HepG2 (cell line): ENCODE results near the gene MTREX. TPM values are rescaled to one million over a fixed set of nuclear protein-coding genes. Genes with fewer than 3 reads are reported as not detected.

ENCODE experiments used
- CBX2 ChIP-seq, 2 experiments: fragments of 200-600 bp in 1 of 2; sonication (generic); formaldehyde crosslinking in 1 of 2; IDR thresholded peaks; 2 replicates each; pipeline versions ENCODE4 v1.7.0 to v1.8.1; 2018 to 2022; ENCODE audit warnings: low read depth in 2 of 2, low read length in 1 of 2, mild to moderate bottlenecking in 1 of 2, missing genetic modification reagents in 1 of 2
- CEBPB ChIP-seq: IDR thresholded peaks from 2 replicates; pipeline ENCODE4 v1.6.1; 2011; ENCODE audit warnings: low read depth, low read length, improper control_type of control experiment, borderline replicate concordance
- ELF1 ChIP-seq: sonication (generic); formaldehyde crosslinking; IDR thresholded peaks from 2 replicates; pipeline ENCODE4 v1.4.0; 2020; ENCODE audit warnings: missing genetic modification reagents
- FOXO1 ChIP-seq: sonication (generic); formaldehyde crosslinking; IDR thresholded peaks from 2 replicates; pipeline ENCODE4 v1.4.0; 2020; ENCODE audit warnings: missing genetic modification reagents
- HNF4A ChIP-seq: sonication (generic); formaldehyde crosslinking; IDR thresholded peaks from 2 replicates; pipeline ENCODE4 v1.4.0; 2020; ENCODE audit warnings: missing genetic modification reagents
- IKZF1 ChIP-seq: fragments of 450-650 bp; IDR thresholded peaks from 2 replicates; pipeline ENCODE4 v1.7.1; 2016
- MTF1 ChIP-seq: sonication (generic); formaldehyde crosslinking; IDR thresholded peaks from 2 replicates; pipeline ENCODE4 v1.5.0; 2020; ENCODE audit warnings: missing genetic modification reagents
- MYNN ChIP-seq: sonication (generic); formaldehyde crosslinking; IDR thresholded peaks from 2 replicates; pipeline ENCODE4 v1.4.0; 2020; ENCODE audit warnings: mild to moderate bottlenecking, low read depth, missing genetic modification reagents
- NR2C2 ChIP-seq: sonication (generic); formaldehyde crosslinking; IDR thresholded peaks from 2 replicates; pipeline ENCODE4 v1.4.0; 2020; ENCODE audit warnings: missing genetic modification reagents, mild to moderate bottlenecking, moderate library complexity, borderline replicate concordance
- RFX5 ChIP-seq: IDR thresholded peaks from 2 replicates; pipeline ENCODE4 v1.6.1; 2011; ENCODE audit warnings: low read depth, low read length, improper control_type of control experiment
- SCMH1 ChIP-seq: sonication (generic); formaldehyde crosslinking; IDR thresholded peaks from 2 replicates; pipeline ENCODE4 v1.9.0; 2021; ENCODE audit warnings: missing genetic modification reagents, mild to moderate bottlenecking, borderline replicate concordance
- SRSF1 ChIP-seq: fragments of 200-400 bp; formaldehyde crosslinking; optimal IDR thresholded peaks from 2 replicates; pipeline ENCODE3; 2017; ENCODE audit warnings: mild to moderate bottlenecking, low read depth, low read length, moderate library complexity
- STAG1 ChIP-seq: sonication (generic); formaldehyde crosslinking; IDR thresholded peaks from 2 replicates; pipeline ENCODE4 v1.4.0; 2020; ENCODE audit warnings: missing genetic modification reagents
- TEAD3 ChIP-seq: optimal IDR thresholded peaks from 2 replicates; pipeline ENCODE3; 2016; ENCODE audit warnings: borderline replicate concordance
- ZNF335 ChIP-seq: sonication (generic); formaldehyde crosslinking; IDR thresholded peaks from 2 replicates; pipeline ENCODE4 v1.4.0; 2020; ENCODE audit warnings: missing genetic modification reagents
- ZNF644 ChIP-seq: IDR thresholded peaks from 2 replicates; pipeline ENCODE4 v1.6.1; 2016; ENCODE audit warnings: low read depth
- ZNF772 ChIP-seq: sonication (generic); formaldehyde crosslinking; IDR thresholded peaks from 2 replicates; pipeline ENCODE4 v1.5.0; 2020; ENCODE audit warnings: mild to moderate bottlenecking, missing genetic modification reagents
- ZNF850 ChIP-seq: sonication (generic); formaldehyde crosslinking; conservative IDR thresholded peaks from 2 replicates; pipeline ENCODE4 v1.9.0; 2021; ENCODE audit warnings: mild to moderate bottlenecking, missing genetic modification reagents
- polyA plus RNA-seq, 8 experiments: library from polyadenylated mRNA; depleted of rRNA in 3 of 8; stranded (reverse) in 7 of 8; unstranded in 1 of 8; fragments of >200 nt; fragmentation: Illumina TruSeq in 4 of 8; extraction: Trizol in 4 of 8; gene quantifications; 2 replicates each; pipeline versions ENCODE4 v1.2.1 to v1.2.3, GENCODE V29; 2011 to 2016; ENCODE audit warnings: low read depth in 4 of 8, missing spikeins in 1 of 8, mixed read lengths in 1 of 8; ENCODE audit not compliant: insufficient read depth in 1 of 8
- total RNA-seq, 5 experiments: library from RNA; depleted of rRNA; stranded (reverse); fragments of >200 nt; fragmentation: Illumina TruSeq; extraction: Trizol; gene quantifications; 2 replicates each; pipeline ENCODE4 v1.2.3, GENCODE V29; 2016; ENCODE audit warnings: low read depth in 1 of 5
- TF ChIP-seq, protein P1 (sequence below): sonication (generic); formaldehyde crosslinking; IDR thresholded peaks from 2 replicates; pipeline ENCODE4 v1.4.0; 2020; ENCODE audit warnings: missing genetic modification reagents, borderline replicate concordance
- TF ChIP-seq, protein P2 (sequence below): sonication (generic); formaldehyde crosslinking; IDR thresholded peaks from 2 replicates; pipeline ENCODE4 v1.4.0; 2020; ENCODE audit warnings: mild to moderate bottlenecking, missing genetic modification reagents
- TF ChIP-seq, protein P3 (sequence below): sonication (generic); formaldehyde crosslinking; IDR thresholded peaks from 2 replicates; pipeline ENCODE4 v1.4.0; 2020; ENCODE audit warnings: missing genetic modification reagents

Gene MTREX
- total and polyA plus RNA-seq, 2 of the 13 experiments (the other 11 are each of a cell fraction or from before 2014, with no cell fraction given) = 16.4 to 91.5 TPM

DNA sequence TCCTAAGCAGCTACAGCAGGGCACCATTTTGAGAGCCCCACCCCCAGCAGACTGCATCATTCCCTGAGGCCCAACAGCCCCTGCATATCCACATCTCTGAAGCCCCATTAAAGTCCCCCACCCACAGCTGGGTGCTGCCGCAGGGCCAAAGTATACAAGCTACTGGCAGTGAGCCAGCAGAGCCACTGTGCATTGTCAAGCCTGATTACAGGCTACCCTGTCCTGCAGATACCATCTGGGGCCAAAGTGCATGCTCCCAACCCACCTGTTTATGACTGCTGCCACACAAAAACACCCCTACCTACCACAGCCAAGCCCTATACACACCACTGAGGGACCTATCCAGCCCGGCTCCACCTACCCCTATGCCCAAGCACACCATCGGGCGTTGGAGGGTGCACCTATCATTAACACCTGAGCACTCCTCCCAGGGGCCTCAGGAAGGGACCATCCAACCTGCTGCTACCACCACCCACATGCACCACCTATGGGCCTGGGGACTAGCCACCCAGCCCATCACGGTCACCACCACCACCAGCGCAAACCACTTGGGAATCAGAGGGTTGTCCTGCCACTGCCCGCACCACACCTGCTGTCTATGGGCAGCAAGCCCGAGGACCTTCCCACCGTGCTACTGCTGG, 121.9 kb downstream of the MTREX start (continued):
- TF ChIP-seq CBX2 (IDR thresholded peaks at IDR 0.05; ENCODE audit: low read depth, low read length) (no peak), CBX2 (CRISPR knock-in tag; IDR thresholded peaks at IDR 0.05; ENCODE audit: low read depth) (no peak), ZNF850 (CRISPR knock-in tag) (no peak), FOXO1 (CRISPR knock-in tag) (peak; percentile 68), HNF4A (CRISPR knock-in tag) (peak; percentile 90), IKZF1 (no peak), MTF1 (no peak), TEAD3 (CRISPR knock-in tag) (peak; percentile 30), ZNF335 (no peak), RFX5 (no peak), MYNN (CRISPR knock-in tag) (no peak), CEBPB (no peak), STAG1 (CRISPR knock-in tag) (0 out of 2 replicates have a peak, but pooled peaks have one; percentile 19), ELF1 (no peak), NR2C2 (CRISPR knock-in tag) (no peak), ZNF772 (CRISPR knock-in tag) (no peak), SRSF1 (no peak), SCMH1 (CRISPR knock-in tag) (no peak), ZNF644 (peak; percentile 77; the same call in 1 of the 2 replicates)
- TF ChIP-seq, protein P1, sequence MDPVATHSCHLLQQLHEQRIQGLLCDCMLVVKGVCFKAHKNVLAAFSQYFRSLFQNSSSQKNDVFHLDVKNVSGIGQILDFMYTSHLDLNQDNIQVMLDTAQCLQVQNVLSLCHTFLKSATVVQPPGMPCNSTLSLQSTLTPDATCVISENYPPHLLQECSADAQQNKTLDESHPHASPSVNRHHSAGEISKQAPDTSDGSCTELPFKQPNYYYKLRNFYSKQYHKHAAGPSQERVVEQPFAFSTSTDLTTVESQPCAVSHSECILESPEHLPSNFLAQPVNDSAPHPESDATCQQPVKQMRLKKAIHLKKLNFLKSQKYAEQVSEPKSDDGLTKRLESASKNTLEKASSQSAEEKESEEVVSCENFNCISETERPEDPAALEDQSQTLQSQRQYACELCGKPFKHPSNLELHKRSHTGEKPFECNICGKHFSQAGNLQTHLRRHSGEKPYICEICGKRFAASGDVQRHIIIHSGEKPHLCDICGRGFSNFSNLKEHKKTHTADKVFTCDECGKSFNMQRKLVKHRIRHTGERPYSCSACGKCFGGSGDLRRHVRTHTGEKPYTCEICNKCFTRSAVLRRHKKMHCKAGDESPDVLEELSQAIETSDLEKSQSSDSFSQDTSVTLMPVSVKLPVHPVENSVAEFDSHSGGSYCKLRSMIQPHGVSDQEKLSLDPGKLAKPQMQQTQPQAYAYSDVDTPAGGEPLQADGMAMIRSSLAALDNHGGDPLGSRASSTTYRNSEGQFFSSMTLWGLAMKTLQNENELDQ (CRISPR knock-in tag) = no peak
- TF ChIP-seq, protein P2, sequence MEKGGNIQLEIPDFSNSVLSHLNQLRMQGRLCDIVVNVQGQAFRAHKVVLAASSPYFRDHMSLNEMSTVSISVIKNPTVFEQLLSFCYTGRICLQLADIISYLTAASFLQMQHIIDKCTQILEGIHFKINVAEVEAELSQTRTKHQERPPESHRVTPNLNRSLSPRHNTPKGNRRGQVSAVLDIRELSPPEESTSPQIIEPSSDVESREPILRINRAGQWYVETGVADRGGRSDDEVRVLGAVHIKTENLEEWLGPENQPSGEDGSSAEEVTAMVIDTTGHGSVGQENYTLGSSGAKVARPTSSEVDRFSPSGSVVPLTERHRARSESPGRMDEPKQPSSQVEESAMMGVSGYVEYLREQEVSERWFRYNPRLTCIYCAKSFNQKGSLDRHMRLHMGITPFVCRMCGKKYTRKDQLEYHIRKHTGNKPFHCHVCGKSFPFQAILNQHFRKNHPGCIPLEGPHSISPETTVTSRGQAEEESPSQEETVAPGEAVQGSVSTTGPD (CRISPR knock-in tag) = no peak
- TF ChIP-seq, protein P3, sequence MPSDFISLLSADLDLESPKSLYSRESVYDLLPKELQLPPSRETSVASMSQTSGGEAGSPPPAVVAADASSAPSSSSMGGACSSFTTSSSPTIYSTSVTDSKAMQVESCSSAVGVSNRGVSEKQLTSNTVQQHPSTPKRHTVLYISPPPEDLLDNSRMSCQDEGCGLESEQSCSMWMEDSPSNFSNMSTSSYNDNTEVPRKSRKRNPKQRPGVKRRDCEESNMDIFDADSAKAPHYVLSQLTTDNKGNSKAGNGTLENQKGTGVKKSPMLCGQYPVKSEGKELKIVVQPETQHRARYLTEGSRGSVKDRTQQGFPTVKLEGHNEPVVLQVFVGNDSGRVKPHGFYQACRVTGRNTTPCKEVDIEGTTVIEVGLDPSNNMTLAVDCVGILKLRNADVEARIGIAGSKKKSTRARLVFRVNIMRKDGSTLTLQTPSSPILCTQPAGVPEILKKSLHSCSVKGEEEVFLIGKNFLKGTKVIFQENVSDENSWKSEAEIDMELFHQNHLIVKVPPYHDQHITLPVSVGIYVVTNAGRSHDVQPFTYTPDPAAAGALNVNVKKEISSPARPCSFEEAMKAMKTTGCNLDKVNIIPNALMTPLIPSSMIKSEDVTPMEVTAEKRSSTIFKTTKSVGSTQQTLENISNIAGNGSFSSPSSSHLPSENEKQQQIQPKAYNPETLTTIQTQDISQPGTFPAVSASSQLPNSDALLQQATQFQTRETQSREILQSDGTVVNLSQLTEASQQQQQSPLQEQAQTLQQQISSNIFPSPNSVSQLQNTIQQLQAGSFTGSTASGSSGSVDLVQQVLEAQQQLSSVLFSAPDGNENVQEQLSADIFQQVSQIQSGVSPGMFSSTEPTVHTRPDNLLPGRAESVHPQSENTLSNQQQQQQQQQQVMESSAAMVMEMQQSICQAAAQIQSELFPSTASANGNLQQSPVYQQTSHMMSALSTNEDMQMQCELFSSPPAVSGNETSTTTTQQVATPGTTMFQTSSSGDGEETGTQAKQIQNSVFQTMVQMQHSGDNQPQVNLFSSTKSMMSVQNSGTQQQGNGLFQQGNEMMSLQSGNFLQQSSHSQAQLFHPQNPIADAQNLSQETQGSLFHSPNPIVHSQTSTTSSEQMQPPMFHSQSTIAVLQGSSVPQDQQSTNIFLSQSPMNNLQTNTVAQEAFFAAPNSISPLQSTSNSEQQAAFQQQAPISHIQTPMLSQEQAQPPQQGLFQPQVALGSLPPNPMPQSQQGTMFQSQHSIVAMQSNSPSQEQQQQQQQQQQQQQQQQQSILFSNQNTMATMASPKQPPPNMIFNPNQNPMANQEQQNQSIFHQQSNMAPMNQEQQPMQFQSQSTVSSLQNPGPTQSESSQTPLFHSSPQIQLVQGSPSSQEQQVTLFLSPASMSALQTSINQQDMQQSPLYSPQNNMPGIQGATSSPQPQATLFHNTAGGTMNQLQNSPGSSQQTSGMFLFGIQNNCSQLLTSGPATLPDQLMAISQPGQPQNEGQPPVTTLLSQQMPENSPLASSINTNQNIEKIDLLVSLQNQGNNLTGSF = no peak
